ENCODE measurements around the gene KAT14.
"Not testable (repeated sequence)": the region's sequence is repeated elsewhere in the genome, so short reads cannot be mapped to it uniquely, and the experiment has no call there.

Gene KAT14, protein sequence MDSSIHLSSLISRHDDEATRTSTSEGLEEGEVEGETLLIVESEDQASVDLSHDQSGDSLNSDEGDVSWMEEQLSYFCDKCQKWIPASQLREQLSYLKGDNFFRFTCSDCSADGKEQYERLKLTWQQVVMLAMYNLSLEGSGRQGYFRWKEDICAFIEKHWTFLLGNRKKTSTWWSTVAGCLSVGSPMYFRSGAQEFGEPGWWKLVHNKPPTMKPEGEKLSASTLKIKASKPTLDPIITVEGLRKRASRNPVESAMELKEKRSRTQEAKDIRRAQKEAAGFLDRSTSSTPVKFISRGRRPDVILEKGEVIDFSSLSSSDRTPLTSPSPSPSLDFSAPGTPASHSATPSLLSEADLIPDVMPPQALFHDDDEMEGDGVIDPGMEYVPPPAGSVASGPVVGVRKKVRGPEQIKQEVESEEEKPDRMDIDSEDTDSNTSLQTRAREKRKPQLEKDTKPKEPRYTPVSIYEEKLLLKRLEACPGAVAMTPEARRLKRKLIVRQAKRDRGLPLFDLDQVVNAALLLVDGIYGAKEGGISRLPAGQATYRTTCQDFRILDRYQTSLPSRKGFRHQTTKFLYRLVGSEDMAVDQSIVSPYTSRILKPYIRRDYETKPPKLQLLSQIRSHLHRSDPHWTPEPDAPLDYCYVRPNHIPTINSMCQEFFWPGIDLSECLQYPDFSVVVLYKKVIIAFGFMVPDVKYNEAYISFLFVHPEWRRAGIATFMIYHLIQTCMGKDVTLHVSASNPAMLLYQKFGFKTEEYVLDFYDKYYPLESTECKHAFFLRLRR

DNA sequence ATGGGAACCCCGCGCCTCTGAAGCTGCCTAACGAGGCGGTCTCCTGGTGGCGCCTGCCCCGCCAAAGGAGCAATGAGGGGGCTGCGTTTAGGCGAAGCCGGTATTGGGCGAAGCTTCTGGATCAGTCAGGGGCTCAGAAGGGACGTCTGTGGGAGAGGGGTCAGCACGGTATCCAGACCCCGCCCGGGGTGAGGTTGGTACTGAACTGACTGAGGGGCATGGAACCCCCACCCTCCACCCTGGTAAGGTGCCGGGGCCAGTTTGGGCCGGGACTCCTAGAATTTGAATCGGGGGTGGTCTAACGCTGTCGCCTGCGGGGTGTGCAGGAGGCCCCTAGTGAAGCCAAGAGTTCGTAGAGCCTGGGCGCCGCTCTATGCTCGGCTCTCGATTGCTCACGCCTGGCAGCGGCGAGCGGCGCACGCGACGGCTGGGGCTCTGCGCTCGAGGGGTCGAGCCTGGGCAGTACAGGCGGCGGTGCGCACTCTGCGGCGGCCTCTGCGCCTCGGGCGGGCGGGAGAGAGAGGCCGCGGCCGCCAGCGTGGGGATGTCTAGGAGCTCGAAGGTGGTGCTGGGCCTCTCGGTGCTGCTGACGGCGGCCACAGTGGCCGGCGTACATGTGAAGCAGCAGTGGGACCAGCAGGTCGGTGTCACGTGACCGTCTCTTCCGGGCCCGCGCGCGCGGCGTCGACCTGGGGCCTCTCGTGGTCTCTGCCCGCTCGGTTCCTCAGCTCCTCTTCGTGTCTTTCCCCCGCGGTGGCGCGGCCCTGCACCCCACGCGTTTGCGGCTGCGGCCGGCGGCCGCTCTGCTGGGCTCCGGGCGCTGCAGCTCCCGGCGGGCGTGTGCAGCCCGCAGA, at the start of gene KAT14, which contains the start of gene PET117:
Gene KAT14 (plus strand): TSS at position 452 of the 854 bp plus-strand sequence. CDS start 4,798 bp downstream, outside the sequence.
Gene PET117 (plus strand): TSS at position 452 of the 854 bp plus-strand sequence. CDS start 93 bp downstream, at position 545.
- DNase-seq = peak; percentile 95

DNA sequence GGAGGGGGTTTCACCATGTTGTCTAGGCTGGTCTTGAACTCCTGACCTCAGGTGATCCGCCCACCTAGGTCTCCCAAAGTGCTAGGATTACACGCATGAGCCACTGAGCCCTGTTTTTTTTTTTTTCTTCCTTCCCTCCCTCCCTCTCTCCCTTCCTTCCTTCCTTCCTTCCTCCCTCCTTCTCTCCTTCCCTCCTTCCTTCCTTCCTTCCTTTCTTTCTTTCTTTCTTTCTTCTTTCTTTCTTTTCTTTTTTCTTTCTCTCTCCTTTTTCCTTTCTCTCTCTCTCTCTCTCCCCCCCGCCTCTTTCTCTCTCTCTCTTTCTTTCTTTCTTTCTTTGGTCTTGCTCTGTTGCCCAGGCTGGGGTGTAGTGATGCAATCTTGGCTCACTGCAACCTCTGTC, 49.4 kb upstream of the KAT14 start:
- DNase-seq = not testable (repeated sequence)

DNA sequence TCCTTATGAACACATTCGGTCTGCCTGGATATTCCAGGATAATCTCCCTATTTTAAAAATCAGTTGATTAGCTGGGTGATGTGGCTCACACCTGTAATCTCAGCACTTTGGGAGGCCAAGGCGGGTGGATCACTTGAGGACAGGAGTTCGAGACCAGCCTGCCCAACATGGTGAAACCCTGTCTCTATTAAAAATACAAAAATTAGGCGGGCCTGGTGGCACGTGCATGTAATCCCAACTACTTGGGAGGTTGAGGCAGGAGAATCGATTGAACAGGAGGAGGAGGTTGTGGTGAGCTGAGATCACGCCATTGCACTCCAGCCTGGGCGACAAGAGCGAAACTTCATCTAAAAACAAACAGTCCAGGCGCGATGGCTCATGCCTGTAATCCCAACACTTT, 48.8 kb upstream of the KAT14 start:
- DNase-seq = not testable (repeated sequence)

DNA sequence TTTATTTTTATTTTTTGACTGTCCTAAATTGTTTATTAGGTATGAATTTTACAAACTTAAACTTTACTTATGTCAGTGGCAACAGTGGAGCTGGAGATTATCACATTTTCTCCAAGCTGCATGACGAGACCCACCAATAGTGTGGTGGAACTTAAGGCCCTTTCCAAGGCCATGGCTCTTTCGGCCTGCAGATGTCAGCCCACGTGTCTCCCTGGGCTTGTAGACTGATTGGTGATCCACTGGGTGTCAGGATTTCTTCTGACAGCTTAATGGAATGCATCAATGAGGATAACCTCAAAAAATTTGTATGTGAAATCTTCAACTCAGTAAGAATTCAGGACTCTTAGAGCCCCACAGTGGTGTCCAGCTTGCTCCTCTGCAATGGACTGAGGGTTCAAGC, 47.6 kb upstream of the KAT14 start:
- peak; percentile 10 for DNase-seq

DNA sequence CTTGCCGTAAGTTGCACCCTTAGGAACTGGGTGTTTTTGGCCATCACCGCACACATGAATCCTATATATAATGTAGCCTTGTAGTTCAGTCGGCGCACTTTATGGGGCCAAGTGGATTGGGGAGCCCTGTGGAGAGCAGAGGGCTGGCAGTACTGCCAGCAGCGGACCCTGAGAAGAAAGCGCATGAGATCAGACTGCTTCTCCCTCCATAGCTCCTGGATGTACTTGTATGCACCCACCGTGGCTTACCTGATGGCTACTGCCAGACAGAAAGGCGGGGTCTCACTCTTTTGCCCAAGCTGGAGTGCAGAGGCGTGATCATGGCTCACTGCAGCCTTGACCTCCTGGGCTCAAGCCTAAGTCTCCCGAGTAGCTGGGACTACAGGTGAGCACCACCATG, 47.2 kb upstream of the KAT14 start:
- no peak for DNase-seq

DNA sequence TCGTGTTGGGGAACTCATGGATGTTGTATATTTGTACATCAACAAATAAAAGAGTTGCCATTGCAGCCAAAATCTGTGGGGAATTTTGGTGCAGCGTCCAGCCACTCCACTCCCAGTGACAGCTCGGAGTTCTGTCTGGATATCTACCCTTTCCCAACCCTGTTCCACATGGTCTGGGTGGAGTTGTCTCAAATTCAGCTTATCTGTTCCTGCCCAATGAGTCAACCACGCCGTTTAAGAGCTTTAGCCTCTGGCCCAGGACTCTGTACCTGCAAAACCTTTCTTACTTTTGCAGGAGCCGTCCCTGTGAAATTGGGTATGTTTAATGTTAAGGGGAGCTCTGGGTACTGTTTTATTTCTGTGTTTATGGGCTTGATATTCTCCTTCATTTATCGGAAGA, 46.0 kb upstream of the KAT14 start:
- no peak for DNase-seq

DNA sequence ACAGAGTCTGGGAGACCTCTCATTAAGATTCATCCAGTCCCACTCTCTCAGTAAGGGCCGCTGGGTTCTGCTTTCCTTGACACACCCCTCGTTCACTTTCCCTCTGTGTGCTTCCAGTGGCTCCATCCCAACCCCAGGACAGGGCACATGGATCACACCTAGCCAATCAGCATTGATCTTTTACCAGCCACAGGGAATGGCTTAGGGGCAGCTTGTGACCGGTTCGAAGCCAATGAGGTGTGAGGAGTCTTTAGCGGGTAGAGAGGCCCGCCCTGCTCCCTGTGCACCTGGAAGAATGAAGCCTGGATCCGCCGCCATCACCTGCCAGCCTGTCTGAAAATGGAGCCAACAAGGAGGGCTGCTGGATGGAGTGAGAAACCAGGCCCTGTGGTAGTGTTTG, 44.8 kb upstream of the KAT14 start:
- DNase-seq = no peak

DNA sequence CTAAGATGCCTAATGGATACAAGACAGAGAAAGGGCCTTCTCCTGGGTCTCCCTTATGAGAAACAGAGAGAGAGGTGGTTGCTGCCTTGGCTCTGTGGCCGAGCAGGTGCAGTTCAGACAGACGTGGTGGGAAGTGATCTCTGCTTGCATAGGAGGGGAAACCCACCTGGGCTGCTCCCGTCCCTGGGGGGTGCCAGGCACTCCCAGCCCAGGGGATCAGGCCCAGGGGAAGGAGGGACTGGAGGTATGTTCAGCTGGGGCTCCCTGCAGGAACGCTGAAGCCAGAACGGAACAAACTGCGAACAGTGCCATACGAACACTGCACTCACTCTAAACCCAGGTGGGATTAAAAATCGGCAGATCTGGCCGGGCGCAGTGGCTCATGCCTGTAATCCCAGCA, 44.3 kb upstream of the KAT14 start:
- DNase-seq = no peak

DNA sequence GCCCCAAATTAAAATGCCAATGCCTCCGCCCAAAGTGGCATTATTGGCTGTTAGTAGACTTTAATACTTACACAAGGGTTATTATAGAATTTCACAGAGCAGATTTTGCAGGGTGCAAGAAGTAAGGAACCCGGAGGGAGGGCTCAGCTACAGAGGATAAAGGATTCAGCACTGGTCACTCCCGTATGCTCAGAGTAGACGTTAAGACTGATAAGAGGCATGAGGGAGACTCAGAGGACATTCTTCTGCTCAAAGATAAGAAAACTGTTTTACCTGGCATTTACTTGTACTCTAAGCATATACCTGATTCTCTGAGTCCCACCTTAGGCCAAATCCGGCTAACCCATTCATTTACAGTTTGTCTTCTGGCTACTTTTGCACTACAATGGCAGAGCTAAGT, 43.5 kb upstream of the KAT14 start:
- no peak for DNase-seq

DNA sequence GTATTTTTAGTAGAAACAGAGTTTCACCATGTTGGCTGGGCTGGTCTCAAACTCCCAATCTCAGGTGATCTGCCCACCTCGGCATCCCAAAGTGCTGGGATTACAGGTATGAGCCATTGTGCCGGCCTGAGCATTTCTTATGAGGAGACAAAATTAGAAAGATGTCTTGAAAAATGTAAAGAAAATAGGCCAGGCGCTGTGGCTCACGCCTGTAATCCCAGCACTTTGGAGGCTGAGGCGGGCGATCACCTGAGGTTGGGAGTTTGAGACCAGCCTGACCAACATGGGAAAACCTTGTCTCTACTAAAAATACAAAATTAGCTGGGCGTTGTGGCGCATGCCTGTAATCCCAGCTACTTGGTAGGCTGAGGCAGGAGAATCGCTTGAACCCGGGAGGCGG, 37.1 kb upstream of the KAT14 start:
- DNase-seq = not testable (repeated sequence)

DNA sequence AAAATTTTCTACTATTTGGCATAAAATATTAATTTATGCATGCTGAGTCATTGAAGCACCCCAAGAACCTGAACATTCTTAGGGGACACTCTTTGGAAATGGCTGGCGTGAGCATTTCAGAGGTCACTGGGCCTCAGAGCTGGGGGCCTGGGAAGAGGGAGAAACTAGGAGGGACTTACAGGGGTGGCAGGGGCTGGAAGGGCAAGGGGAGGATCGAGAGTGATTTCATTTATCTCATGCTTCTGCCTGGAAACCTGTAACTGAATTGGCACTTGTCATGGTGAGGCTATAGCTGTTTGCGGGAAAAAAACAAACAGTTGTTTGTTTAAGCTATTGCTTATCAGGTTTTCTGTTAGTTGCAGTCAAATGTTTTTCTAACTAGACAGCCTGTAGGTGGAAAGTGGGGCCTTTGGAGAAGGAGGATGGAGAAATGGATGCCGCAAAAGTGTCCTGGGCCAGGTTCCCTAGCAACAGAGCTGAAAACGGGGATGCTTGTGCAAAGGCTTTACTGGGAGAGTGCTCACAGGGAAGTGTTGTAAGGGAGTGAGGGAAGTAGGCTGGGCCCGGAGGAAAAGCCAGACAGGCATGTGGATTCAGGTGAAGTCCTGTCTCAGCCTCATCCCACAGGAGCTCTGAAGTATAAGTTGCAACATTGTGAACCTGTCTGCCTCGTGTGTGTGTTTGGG, 36.4 kb upstream of the KAT14 start:
- DNase-seq = no peak

DNA sequence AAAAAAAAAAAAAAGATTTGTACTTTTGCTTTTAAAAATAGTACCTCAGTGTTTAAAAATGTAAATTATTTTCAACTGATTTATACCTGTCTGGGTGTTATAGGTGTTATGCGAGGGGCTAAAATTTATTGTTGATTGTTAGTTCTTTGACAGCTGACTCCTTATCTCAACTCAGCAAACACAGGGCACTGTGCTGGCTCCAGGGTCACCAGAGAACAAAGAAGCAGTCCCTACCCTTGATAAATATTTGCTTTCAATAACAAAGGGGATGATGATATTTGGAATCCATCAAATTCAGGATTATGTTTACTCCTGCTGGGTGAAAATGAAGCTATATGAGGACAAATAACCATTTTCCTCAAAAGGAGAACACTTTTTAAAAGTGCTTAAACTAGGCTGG, 34.2 kb upstream of the KAT14 start:
- DNase-seq = no peak

DNA sequence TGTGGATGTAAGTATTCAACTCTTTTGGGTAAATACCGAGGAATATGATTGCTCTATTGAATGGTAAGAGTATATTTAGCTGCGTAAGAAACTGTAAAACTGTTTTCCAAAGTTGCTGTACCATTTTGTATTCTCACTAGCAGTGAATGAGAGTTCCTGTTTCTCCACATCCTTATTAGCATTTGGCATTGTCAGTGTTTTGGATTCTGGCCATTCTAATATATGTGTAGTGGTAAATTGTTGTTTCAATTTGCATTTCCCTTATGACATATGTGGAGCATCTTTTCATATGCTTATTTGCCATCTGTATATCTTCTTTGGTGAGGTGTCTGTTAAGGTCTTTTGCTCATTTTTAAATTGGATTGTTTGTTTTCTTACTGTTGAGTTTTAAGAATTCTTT, 29.3 kb upstream of the KAT14 start:
- no peak for DNase-seq

DNA sequence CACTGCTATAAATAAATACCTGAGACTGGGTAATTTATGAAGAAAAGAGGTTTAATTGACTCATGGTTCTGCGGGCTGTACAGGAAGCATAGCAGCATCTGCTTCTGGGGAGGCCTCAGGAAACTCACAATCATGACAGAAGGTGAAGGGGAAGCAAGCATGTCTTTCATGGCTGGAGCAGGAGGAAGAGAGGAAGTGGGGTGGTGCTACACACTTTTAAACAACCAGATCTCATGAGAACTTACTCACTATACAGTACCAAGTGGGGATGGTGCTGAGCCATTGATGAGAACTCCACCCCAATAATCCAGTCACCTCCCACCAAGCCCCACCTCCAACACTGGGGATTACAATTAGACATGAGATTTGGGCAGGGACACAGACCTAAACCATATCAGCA, 9.1 kb upstream of the KAT14 start:
- peak; percentile 11 for DNase-seq

DNA sequence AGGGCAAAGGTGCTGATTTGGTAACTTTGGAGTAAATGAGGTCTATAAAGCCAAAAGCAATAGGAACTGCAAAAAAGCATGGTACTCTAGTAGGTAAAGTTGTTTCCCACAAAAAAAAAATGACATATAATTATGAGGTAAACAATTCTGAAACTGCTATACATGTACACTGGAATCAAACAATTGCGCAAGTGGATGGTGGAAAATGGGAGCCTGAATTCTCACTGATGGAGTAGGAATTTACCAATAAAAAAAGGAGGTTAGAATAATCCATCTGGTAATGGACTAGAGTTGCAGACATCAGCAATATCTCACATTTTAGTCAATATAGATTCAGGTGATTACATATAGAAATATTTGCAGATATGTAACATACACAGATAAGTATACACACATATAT, 5.0 kb upstream of the KAT14 start:
- DNase-seq = no peak

DNA sequence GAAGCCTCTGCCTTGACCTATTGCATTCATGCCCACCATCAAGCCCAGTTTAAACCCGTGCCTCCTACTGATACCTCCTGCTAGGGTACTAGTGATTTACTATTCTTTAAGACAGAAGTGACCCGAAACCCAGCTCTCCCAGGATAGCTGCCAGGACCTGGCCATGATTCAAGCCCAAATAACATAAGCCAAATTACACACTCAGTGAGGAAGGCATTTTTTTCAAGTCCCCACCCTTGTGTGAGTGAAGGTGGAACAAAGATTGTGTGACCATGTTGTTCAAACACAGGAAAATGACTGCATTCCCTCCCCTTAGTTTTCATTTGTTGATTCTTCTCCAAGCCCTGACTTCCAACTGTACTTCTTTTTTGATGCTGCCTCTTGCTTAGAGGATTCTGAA, 3.7 kb upstream of the KAT14 start:
- DNase-seq = no peak

DNA sequence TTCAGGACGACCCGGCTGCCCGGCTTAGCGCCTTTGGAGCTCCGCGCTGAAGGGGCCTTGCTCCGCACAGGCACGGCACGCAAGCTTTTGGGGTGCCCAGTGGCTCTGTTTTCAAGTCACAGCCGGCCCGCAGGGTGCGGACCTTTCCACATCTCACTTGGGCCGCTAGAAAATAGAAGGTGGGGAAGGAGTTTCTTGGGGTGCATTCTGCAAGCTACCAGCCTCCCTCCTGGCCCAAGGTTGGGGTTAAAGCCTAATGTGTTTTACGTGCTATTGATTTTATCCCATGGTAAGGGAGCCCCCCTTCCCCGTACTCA, 561 bp downstream of the KAT14 start:
- DNase-seq = no peak

DNA sequence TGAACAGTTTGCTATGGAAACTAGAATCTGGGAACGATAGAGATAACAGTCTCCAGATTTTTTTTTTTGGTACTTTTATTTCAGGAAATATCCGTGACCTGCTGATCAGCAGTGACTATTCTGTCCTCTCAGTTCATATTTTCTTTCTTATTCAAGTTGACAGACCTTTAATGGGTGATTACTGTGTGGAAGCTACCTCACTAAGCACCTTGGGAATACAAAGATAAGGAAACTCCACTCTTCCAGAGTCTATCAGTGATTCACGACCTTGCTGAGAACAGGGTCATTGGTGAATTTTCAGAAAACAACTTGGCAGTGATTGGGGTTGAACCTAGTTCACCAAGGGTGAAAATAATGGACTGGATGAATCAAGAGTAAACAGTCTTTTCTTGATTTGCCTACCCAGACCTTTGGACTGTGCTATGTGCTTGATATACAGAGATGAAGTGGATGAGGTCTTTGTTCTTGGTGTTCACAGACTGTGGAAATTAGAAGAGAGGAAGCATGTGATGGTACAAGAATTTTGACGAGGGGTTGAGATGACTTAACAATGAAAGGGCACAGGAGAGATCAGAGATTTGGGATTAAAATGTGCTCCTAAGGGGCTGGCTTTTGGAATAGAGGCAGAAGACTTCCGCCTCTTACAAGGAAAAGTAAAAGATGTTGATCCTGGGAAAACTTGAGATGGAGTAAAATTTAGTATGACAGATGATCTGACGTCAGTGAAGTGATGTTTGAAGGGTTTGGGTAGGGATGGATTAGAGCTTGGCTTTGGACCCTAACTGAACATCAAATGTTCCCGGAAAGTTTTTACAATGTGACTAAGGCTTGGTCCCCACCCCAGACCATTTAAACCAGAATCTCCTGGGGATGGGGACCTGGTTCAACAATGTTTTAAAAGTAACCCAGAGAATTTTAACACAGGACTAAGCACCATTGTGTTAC, 1.2 kb downstream of the KAT14 start:
- DNase-seq = peak; percentile 22

DNA sequence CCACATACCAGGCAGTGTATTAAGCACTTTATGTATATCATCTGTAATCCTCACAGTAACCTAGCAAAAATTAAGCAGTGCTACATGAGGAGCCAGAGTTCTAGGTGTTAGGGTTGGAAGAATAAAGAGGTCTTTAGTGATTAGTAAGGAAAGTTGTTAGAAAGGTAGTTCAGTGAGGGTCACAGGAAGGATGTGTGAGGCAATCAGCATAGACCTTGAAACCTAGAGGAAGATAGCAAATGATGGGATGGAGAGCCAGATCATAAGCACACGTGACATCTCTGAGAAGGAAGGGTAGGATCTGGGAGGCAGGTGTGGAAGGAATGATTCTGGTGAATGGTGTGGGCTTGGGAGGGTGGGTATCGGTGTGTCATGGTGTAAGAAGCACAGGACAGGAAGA, 2.2 kb downstream of the KAT14 start:
- no peak for DNase-seq

DNA sequence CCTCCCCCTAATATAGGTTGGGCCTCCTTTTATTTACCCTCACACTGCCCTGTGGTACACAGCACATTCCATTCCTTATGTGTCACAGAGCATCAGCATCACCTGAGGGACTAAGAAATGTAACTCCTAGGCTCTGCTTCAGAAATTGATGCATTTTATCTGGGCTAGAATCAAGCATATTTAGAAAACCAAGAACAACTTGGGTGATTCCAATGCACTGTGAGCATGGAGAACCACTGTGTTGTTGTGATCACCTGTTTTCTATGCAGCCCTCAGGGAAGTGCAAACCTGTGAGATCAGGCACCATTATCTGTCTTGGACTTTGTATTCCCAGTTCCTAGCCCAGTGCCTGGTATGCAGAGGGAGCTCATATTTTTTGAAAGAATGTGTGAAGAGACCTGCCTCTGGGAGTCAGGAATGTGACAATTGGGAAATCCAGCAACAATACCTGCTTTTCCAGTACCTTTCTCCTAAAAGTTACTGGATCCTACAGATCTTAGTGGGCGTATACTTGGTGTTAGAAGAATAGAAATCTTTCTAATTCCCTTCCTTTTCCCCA, 7.0 kb downstream of the KAT14 start:
- DNase-seq = no peak

DNA sequence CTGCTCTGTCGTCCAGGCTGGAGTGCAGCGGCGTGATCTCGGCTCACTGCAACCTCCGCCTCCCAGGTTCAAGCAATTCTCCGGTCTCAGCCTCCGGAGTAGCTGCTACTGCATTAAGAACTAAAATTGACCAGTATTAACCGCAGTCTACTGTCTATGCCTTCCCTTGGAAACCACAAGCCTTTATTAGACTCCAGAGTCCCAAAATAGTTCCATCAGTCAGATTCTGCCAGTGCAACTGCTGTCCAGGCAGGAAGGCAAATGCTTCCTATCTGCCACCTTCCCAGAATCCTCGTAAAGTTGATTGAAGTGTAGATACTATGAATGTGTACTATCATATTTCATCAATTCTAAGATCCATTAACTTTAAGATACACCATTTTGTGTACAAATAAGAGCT, 16.7 kb downstream of the KAT14 start:
- no peak for DNase-seq
